ENCODE measurements around the gene LRP5.
A peak's percentile ranks its signal among the peaks of the same experiment; 100 is the strongest.

The LRP5 gene

DNA sequence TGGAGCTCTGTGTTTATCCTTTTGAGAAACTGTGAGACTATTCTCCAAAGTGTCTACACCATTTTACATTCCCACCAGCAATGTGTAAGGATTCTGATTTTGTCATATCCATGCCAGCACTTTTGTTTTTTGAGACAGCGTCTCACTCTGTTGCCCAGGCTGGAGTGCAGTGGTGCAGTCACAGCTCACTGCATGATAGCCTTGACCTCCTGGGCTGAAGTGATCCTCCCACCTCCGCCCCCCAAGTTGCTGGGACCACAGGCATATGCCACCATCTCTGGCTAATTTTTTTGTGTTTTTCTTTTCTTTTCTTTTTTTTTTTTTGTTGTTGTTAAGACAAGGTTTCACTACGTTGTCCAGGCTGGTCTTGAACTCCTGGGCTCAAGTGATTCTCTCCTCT lies 183.5 kb downstream of the LRP5 start:
- TF ChIP-seq, protein P1, sequence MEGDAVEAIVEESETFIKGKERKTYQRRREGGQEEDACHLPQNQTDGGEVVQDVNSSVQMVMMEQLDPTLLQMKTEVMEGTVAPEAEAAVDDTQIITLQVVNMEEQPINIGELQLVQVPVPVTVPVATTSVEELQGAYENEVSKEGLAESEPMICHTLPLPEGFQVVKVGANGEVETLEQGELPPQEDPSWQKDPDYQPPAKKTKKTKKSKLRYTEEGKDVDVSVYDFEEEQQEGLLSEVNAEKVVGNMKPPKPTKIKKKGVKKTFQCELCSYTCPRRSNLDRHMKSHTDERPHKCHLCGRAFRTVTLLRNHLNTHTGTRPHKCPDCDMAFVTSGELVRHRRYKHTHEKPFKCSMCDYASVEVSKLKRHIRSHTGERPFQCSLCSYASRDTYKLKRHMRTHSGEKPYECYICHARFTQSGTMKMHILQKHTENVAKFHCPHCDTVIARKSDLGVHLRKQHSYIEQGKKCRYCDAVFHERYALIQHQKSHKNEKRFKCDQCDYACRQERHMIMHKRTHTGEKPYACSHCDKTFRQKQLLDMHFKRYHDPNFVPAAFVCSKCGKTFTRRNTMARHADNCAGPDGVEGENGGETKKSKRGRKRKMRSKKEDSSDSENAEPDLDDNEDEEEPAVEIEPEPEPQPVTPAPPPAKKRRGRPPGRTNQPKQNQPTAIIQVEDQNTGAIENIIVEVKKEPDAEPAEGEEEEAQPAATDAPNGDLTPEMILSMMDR (IDR thresholded peaks at IDR 0.05; ENCODE audit: insufficient read depth, low read length, poor library complexity, severe bottlenecking): no peak
- TF ChIP-seq EZH2phosphoT487 (conservative IDR thresholded peaks at IDR 0.05; ENCODE audit: low read length): no peak
- Histone ChIP-seq H3F3A (ENCODE audit: insufficient read depth) (no peaks in the 10 kb centered on the region; the same call in 1 of the 2 replicates), H3K9me3 (ENCODE audit: insufficient read depth, low read length) (no peaks in the 10 kb centered on the region), H4K20me1 (ENCODE audit: low read depth, low read length) (peaks cover 52% of the 10 kb centered on the region), H3K79me2 (ENCODE audit: insufficient read depth, low read length) (peaks cover 97% of the 10 kb centered on the region), H3K9ac (ENCODE audit: low read length) (no peak overlapping the region), H3K27me3 (ENCODE audit: low read length) (no peaks in the 10 kb centered on the region), H3K36me3 (ENCODE audit: low read length) (0 out of 2 replicates have a peak, but pooled peaks cover 3% of the 10 kb centered on the region), H2AFZ (ENCODE audit: low read depth, low read length, severe bottlenecking) (no peak overlapping the region), H3K4me2 (ENCODE audit: low read depth, low read length, poor library complexity, severe bottlenecking) (no peak overlapping the region), H3K4me3 (ENCODE audit: insufficient read depth, low read length, poor library complexity, severe bottlenecking) (no peak overlapping the region), H3K9me2 (replicated peaks; ENCODE audit: insufficient read depth, low read length) (no peaks in the 10 kb centered on the region), H3K27ac (ENCODE audit: low read depth, low read length) (no peak overlapping the region)

DNA sequence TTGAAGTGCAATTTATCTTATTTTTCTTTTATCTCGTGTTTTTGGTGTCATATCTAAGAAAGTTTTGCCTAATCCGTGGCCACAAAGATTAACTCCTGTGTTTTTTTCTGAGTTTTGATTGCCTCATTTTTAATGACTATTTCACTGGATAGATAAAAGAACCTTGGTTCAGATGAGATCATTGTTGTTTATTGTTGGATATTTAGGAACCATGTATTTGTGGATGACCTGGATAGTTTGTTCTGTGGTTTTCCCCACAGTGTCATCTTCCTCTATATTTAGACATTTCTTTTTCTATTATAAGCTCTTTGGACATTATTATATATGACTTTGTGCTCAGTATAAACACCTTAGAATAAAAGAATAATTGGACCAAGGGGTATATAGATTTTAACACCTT lies 185.4 kb downstream of the LRP5 start:
- 0 out of 2 replicates have a peak, but pooled peaks cover 3% of the 10 kb centered on the region for H3K36me3 ChIP-seq (ENCODE audit: low read length)
- no peak overlapping the region for H3K9ac ChIP-seq (ENCODE audit: low read length)
- H3K27ac ChIP-seq (ENCODE audit: low read depth, low read length): no peak overlapping the region
- no peaks in the 10 kb centered on the region for H3K27me3 ChIP-seq (ENCODE audit: low read length)
- peak overlapping the region; percentile 40 for H3K4me2 ChIP-seq (ENCODE audit: low read depth, low read length, poor library complexity, severe bottlenecking)
- peaks cover 57% of the 10 kb centered on the region for H4K20me1 ChIP-seq (ENCODE audit: low read depth, low read length)
- no peaks in the 10 kb centered on the region; the same call in 1 of the 2 replicates for H3F3A ChIP-seq (ENCODE audit: insufficient read depth)
- no peaks in the 10 kb centered on the region for H3K9me2 ChIP-seq (replicated peaks; ENCODE audit: insufficient read depth, low read length)
- no peaks in the 10 kb centered on the region for H3K9me3 ChIP-seq (ENCODE audit: insufficient read depth, low read length)
- no peak overlapping the region for H2AFZ ChIP-seq (ENCODE audit: low read depth, low read length, severe bottlenecking)
- peaks cover 97% of the 10 kb centered on the region for H3K79me2 ChIP-seq (ENCODE audit: insufficient read depth, low read length)
- TF ChIP-seq EZH2phosphoT487 (conservative IDR thresholded peaks at IDR 0.05; ENCODE audit: low read length): no peak
- TF ChIP-seq, protein P1 (IDR thresholded peaks at IDR 0.05; ENCODE audit: insufficient read depth, low read length, poor library complexity, severe bottlenecking): no peak
- H3K4me3 ChIP-seq (ENCODE audit: insufficient read depth, low read length, poor library complexity, severe bottlenecking): no peak overlapping the region

DNA sequence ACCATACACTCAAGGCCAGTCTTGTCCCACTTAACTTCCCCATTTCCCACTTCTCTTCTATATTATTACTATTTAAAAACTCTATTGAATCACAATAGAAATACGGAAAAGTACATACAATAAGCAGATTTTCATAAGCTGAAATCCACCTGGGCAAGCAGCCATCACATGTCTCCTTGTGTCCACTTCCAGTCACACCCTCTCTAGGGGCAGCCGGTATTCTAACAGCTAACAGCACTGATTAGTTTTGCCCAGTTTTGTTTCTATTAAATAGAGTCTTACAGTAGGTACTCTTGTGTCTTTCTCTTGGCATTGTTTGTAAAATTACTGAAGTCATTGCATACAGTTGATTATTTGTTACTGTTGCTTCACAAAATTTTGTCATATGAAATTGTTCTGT lies 185.9 kb downstream of the LRP5 start:
- Histone ChIP-seq H3F3A (ENCODE audit: insufficient read depth) (no peaks in the 10 kb centered on the region; the same call in 1 of the 2 replicates), H2AFZ (ENCODE audit: low read depth, low read length, severe bottlenecking) (no peak overlapping the region), H3K79me2 (ENCODE audit: insufficient read depth, low read length) (peaks cover 97% of the 10 kb centered on the region), H4K20me1 (ENCODE audit: low read depth, low read length) (peaks cover 52% of the 10 kb centered on the region), H3K36me3 (ENCODE audit: low read length) (no peaks in the 10 kb centered on the region), H3K27me3 (ENCODE audit: low read length) (no peaks in the 10 kb centered on the region), H3K4me3 (ENCODE audit: insufficient read depth, low read length, poor library complexity, severe bottlenecking) (no peak overlapping the region), H3K4me2 (ENCODE audit: low read depth, low read length, poor library complexity, severe bottlenecking) (peak overlapping the region; percentile 40), H3K9me2 (replicated peaks; ENCODE audit: insufficient read depth, low read length) (no peaks in the 10 kb centered on the region), H3K27ac (ENCODE audit: low read depth, low read length) (no peak overlapping the region), H3K9me3 (ENCODE audit: insufficient read depth, low read length) (no peaks in the 10 kb centered on the region), H3K9ac (ENCODE audit: low read length) (peak overlapping the region; percentile 8; the same call in 1 of the 2 replicates)
- TF ChIP-seq, protein P1 (IDR thresholded peaks at IDR 0.05; ENCODE audit: insufficient read depth, low read length, poor library complexity, severe bottlenecking): no peak
- no peak for TF ChIP-seq EZH2phosphoT487 (conservative IDR thresholded peaks at IDR 0.05; ENCODE audit: low read length)
